Breast epithelium (tissue), 4 donors: ENCODE results near the gene HAPSTR1. TPM values are rescaled to one million over a fixed set of nuclear protein-coding genes. Genes with fewer than 3 reads are reported as not detected.

Source experiments
- DNase-seq, 2 donors: peaks; one replicate each; pipeline ENCODE4 v3.0.0-alpha.2; 2019; ENCODE audit warnings: low spot score in 2 of 2
- H3K27ac ChIP-seq, 2 donors: fragments of 200-600 bp; sonication (generic) in 1 of 2; one replicate each; pipeline ENCODE4 v1.5.1; 2016 to 2019; ENCODE audit warnings: mild to moderate bottlenecking in 1 of 2
- H3K27me3 ChIP-seq, 2 donors: fragments of 200-600 bp; sonication (generic) in 1 of 2; one replicate each; pipeline versions ENCODE4 v1.5.1 to v1.6.0; 2017 to 2019; ENCODE audit warnings: control low read depth in 1 of 2, mild to moderate bottlenecking in 1 of 2
- H3K36me3 ChIP-seq: fragments of 200-600 bp; one replicate; pipeline ENCODE4 v1.5.1; 2019
- H3K4me1 ChIP-seq, 2 donors: fragments of 200-600 bp; sonication (generic); one replicate each; pipeline ENCODE4 v1.5.1; 2016 to 2019; ENCODE audit warnings: control low read depth in 1 of 2
- H3K4me3 ChIP-seq, 3 donors: fragments of 200-600 bp; sonication (generic); 1 replicate in 2 of 3; 2 replicates in 1 of 3; pipeline ENCODE4 v1.5.1; 2016 to 2019; ENCODE audit warnings: mild to moderate bottlenecking in 3 of 3, moderate library complexity in 2 of 3
- H3K9me3 ChIP-seq, 2 donors: fragments of 200-600 bp; sonication (generic) in 1 of 2; one replicate each; pipeline ENCODE4 v1.5.1; 2016 to 2019; ENCODE audit warnings: control low read depth in 1 of 2
- CTCF ChIP-seq, 3 donors: fragments of 450-650 bp; IDR thresholded peaks; one replicate each; pipeline ENCODE4 v1.5.1; 2016 to 2017; ENCODE audit warnings: antibody characterized with exemption in 3 of 3, mild to moderate bottlenecking in 3 of 3, moderate library complexity in 3 of 3
- POLR2A ChIP-seq: fragments of 450-650 bp; IDR thresholded peaks from one replicate; pipeline ENCODE4 v1.6.1; 2016; ENCODE audit warnings: antibody characterized with exemption, mild to moderate bottlenecking, moderate library complexity
- POLR2AphosphoS5 ChIP-seq, 3 donors: sonication (generic); formaldehyde crosslinking; IDR thresholded peaks; one replicate each; pipeline ENCODE4 v1.6.1; 2017; ENCODE audit warnings: antibody characterized with exemption in 3 of 3
- intact Hi-C: fragments of 100-400 bp; cut with DNase I; formaldehyde crosslinking; loops from one replicate; pipeline ENCODE4 v1.15.1; 2023; ENCODE audit warnings: low total_unique reads
- total RNA-seq, 3 donors: library from RNA; depleted of rRNA; stranded (reverse); fragments of >200 nt; gene quantifications; one replicate each; pipeline ENCODE4 v1.1.0, GENCODE V29; 2016

The HAPSTR1 gene
- total RNA-seq, 3 donors from 2014 or later, result 39.0 to 63.5 (median 50.1) TPM

- H3K9me3 ChIP-seq, result no peaks in the 10 kb centered on the region
- DNase-seq, result no peak
- peak overlapping the region; percentile 82 to 99 (median 88) for H3K4me3 ChIP-seq
- H3K27ac ChIP-seq, result peak overlapping the region; percentile 97 to 99
- H3K4me1 ChIP-seq, result peaks cover 2 to 18% of the 10 kb centered on the region in 2 donors
- no peaks in the 10 kb centered on the region for H3K36me3 ChIP-seq
- H3K27me3 ChIP-seq, result no peaks in the 10 kb centered on the region
- intact Hi-C loops, result no loop called here
- no peak for TF ChIP-seq CTCF (IDR thresholded peaks at IDR 0.05)
These were observed 1.5 kb downstream of the HAPSTR1 start for GRCh38 chr16:9092978-9093344.

- Histone ChIP-seq H3K27ac (peak overlapping the region in 1 of 2 donors; percentile 62), H3K4me1 (peaks cover 6 to 25% of the 10 kb centered on the region in 2 donors), H3K4me3 (peak overlapping the region; percentile 82 to 99 (median 88)), H3K9me3 (no peaks in the 10 kb centered on the region), H3K36me3 (no peaks in the 10 kb centered on the region), H3K27me3 (no peaks in the 10 kb centered on the region)
- intact Hi-C loops, result no loop called here
- no peak for DNase-seq
- TF ChIP-seq POLR2A, result no peak
- no peak for TF ChIP-seq CTCF (IDR thresholded peaks at IDR 0.05)
- TF ChIP-seq POLR2AphosphoS5 (IDR thresholded peaks at IDR 0.05), result no peak
These were observed 2.8 kb downstream of the HAPSTR1 start for GRCh38 chr16:9094011-9094846.

- Histone ChIP-seq H3K27me3 (no peaks in the 10 kb centered on the region), H3K36me3 (no peaks in the 10 kb centered on the region), H3K4me1 (peaks cover 6 to 25% of the 10 kb centered on the region in 2 donors), H3K9me3 (no peaks in the 10 kb centered on the region), H3K27ac (peak overlapping the region in 1 of 2 donors; percentile 62), H3K4me3 (peak overlapping the region; percentile 82 to 99 (median 88))
- DNase-seq, result no peak
- no peak for TF ChIP-seq POLR2A
- TF ChIP-seq CTCF (IDR thresholded peaks at IDR 0.05), result no peak
- no peak for TF ChIP-seq POLR2AphosphoS5 (IDR thresholded peaks at IDR 0.05)
- intact Hi-C loops, result no loop called here
These were observed 3.7 kb downstream of the HAPSTR1 start for GRCh38 chr16:9095171-9095570.

GRCh38 chr16:9095656-9096397, 4.4 kb downstream of the HAPSTR1 start:
- Histone ChIP-seq H3K4me1 (peaks cover 6 to 25% of the 10 kb centered on the region in 2 donors), H3K9me3 (no peaks in the 10 kb centered on the region), H3K36me3 (no peaks in the 10 kb centered on the region), H3K27me3 (no peaks in the 10 kb centered on the region), H3K4me3 (peak overlapping the region in 2 of 3 donors; percentile 88 to 99), H3K27ac (peak overlapping the region in 1 of 2 donors; percentile 62)
- TF ChIP-seq CTCF (IDR thresholded peaks at IDR 0.05), result no peak
- TF ChIP-seq POLR2A, result no peak
- no peak for TF ChIP-seq POLR2AphosphoS5 (IDR thresholded peaks at IDR 0.05)
- intact Hi-C loops, result no loop called here
- DNase-seq, result no peak
